GM18868 (cell line): ENCODE data around the gene REXO1.

Experiments used
- ATAC-seq: cut with Tn5 transposase; IDR thresholded peaks from one replicate; pipeline ENCODE4 v1.9.1; 2021; ENCODE audit warnings: mild to moderate bottlenecking, moderate library complexity; ENCODE audit not compliant: unreplicated experiment

Gene REXO1

GRCh38 chr19:1794424-1795172, 53.7 kb downstream of the REXO1 start:
- ATAC-seq: no peak

GRCh38 chr19:1791879-1792278, 56.4 kb downstream of the REXO1 start:
- ATAC-seq: no peak

- ATAC-seq: no peak
These were observed 58.1 kb downstream of the REXO1 start for GRCh38 chr19:1790054-1790792.

DNA sequence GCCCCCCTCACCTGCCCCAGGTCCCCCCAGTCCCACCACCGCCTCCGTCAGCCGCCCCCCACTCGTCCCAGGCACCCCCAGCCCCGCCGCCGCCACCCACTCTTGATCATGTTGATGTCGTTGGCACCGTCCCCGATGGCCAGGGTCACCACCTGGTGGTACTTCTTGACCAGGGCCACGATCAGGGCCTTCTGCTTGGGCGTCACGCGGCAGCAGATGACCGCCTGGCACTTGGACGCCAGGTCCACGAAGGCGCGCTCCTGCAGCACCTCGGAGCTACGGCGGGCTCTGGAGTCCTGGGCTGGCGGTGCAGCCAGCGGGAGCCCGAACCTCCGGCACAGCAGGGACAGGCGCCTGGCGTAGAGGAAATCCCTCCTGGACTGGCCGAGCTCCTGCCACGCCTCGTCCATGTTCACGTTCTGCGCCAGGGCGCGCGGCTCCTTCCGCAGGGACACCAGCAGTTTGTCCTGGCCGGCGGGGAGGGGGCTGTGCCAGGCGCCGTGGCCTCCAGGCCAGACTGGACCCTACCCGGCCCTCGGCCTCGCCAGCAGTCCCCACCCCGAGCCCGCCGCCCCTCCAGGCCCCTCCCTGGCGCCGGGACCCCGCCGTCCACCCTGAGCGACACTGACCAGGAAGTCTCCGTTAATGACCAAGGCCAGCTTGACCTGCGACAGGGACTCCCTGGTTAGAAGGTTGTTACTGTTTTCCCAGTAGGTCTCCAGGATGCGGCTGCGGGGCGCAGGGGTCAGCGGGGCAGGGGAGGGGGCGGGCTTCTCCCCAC, 58.8 kb downstream of the REXO1 start:
- ATAC-seq: no peak

- ATAC-seq: no peak
These were observed 61.2 kb downstream of the REXO1 start for GRCh38 chr19:1787116-1787515.

DNA sequence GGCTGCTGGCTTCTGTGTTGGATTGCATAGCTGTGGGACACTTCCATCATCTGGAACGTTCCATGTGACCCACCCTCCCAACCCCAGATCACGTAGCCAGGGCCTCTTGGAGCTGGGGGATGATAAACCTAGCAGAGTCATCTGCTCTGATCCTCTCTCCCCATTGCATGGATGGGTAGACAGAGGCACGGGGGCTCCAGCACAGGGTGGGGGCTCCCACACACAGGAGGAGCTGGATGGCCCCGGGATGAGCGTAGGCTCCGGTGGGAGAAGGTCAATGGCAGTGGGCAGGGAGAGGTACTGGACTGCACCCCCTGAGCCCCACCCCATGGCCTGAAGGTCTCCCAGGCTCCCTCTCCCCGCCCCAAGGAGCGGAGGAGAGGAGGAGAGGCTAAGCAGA, 61.6 kb downstream of the REXO1 start:
- no peak for ATAC-seq

- no peak for ATAC-seq
These were observed 63.0 kb downstream of the REXO1 start for GRCh38 chr19:1785310-1785709.

- no peak for ATAC-seq
These were observed 64.4 kb downstream of the REXO1 start for GRCh38 chr19:1783874-1784273.

DNA sequence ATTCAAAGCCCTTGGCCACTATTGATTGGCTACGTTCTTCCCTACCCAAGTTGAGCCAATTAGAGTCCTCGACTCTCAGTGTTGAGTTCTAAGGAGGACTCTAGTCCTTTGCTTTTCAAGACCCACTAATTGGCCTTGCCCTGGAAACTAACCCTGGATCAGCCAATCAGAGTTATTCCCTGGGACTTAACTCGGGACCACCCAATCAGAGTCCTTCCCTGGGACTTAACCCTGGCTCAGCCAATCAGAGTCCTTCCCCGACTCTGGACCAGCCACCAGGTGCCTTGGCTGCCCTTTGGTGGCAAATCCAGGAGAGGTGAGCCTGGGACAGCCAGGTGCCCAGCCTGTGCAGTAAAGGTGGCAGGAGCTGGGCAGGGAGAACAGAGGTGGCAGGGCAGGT, 64.9 kb downstream of the REXO1 start:
- no peak for ATAC-seq

DNA sequence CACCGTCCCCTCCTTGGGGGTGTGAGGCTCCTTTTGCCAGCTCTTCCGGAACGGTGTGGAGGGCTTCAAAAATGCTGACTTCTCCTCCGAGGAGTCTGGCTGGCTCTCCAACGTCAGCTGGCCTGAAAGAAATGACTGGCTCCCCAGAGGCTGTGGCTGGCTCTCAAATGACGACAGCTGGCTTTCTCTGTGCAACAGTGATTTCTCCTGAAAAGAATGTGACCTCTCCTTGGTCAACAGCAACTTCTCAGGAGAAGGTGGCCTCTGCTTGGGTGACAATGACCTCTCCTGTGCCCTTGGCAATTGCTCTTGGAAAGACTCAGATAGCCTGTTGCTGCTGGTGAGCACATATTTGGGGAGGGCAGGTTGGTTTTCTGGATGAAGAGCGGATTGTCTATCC, 65.8 kb downstream of the REXO1 start:
- no peak for ATAC-seq

GRCh38 chr19:1780272-1780958, 67.9 kb downstream of the REXO1 start:
- no peak for ATAC-seq

- ATAC-seq: no peak
These were observed 68.7 kb downstream of the REXO1 start for GRCh38 chr19:1779574-1779973.

DNA sequence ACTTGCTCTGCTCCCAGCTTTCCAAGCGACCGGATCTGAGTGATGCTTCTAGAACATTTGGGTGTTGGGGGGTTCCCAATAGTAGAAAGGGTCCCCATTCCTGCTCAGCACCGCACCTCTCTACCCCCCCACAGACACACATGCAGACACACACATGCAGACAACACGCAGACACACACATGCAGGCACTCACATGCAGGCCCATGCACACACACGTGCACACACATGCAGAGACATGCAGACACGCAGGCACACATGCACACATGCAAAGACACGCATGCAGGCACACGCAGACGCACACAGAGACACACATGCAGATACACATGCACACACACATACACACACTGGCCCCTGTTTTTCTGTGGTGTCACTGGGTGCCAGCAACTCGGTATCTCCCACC, 71.1 kb downstream of the REXO1 start:
- ATAC-seq: no peak

- no peak for ATAC-seq
These were observed 71.6 kb downstream of the REXO1 start for GRCh38 chr19:1776606-1777147.

- ATAC-seq: no peak
These were observed 72.2 kb downstream of the REXO1 start for GRCh38 chr19:1775951-1776605.

GRCh38 chr19:1774989-1775772, 73.1 kb downstream of the REXO1 start:
- no peak for ATAC-seq

DNA sequence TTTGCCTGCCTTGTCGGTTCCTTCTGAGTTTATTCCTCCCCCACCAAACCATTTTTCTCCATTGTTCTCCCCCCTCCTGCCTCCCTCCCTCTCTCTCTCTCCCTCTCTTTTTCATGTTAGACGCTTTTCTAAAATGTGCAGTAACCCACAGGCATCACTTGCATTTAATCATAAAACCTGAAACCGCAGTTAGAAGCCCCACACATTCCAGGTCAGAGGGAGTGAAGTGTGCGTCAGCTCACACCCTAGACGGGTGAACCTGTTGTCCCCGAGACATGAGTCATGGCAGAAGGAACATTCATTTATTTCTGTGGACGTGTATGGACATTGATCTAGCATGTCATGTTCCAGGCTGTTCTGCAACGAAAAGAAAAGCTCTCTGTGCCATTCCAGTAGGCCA, 75.1 kb downstream of the REXO1 start:
- ATAC-seq: no peak

GRCh38 chr19:1770866-1771576, 77.3 kb downstream of the REXO1 start:
- no peak for ATAC-seq

- ATAC-seq: no peak
These were observed 78.7 kb downstream of the REXO1 start for GRCh38 chr19:1769645-1769985.
